H9 (cell line): Measurements from ENCODE around the gene MAPK4. TPM values are rescaled to one million over a fixed set of nuclear protein-coding genes. Genes with fewer than 3 reads are reported as not detected.

ENCODE experiments used
- total RNA-seq: library from RNA; stranded (reverse); gene quantifications from 2 replicates; pipeline ENCODE4 v1.2.1, GENCODE V29; 2021

MAPK4 gene
- total RNA-seq, 1 experiment from 2014 or later: 1.6 TPM

Other genes with a start within 250 kb of the MAPK4 start
- 20.2 and 20.6 TPM in 2 replicates for gene SKA1, start 185.0 kb upstream of the MAPK4 start, total RNA-seq